ENCODE measurements around the gene CRB3. TPM values are rescaled to one million over a fixed set of nuclear protein-coding genes. Genes with fewer than 3 reads are reported as not detected.

CRB3 gene
- total RNA-seq, 2 experiments from 2014 or later = 1.2 to 2.9 TPM

GRCh38 chr19:6417713-6418561 is 46.1 kb upstream of the CRB3 start:
- no peaks in the 10 kb centered on the region for H3K9me2 ChIP-seq (ENCODE audit: insufficient read depth, low read length)
- ChIA-PET CTCF (ENCODE audit: unreplicated experiment) (no interaction called here), POLR2A (interaction anchor here (0.5 kb wide), 1 partner anchor 670 kb away, joined by 5 read pairs; no protein-coding TSS in a partner anchor)
- DNase-seq (ENCODE audit: low spot score) = no peak
- no peak overlapping the region for H3K4me3 ChIP-seq (ENCODE audit: low read depth, low read length, poor library complexity, severe bottlenecking)
- H3K4me1 ChIP-seq (ENCODE audit: insufficient read depth, low read length, poor library complexity, severe bottlenecking) = peaks cover 8% of the 10 kb centered on the region
- H3K4me2 ChIP-seq (ENCODE audit: low read length) = no peak overlapping the region
- H3K79me2 ChIP-seq (ENCODE audit: insufficient read depth, low read depth, low read length) = peaks cover 37% of the 10 kb centered on the region
- intact Hi-C loops (cut with micrococcal nuclease; ENCODE audit: unreplicated experiment) = no loop called here
- BruUV-seq (replicated peaks) = no TSS peak
- TF ChIP-seq CTCF (conservative IDR thresholded peaks at IDR 0.05; ENCODE audit: low read length) (0 out of 2 replicates have a peak, but pooled peaks have one; percentile 13), EZH2phosphoT487 (IDR thresholded peaks at IDR 0.05; ENCODE audit: borderline replicate concordance, low read depth, low read length) (no peak)
- H2AFZ ChIP-seq (ENCODE audit: low read length) = no peak overlapping the region
- peaks cover 19% of the 10 kb centered on the region for H4K20me1 ChIP-seq (ENCODE audit: insufficient read depth, low read length)
- H3K27ac ChIP-seq (ENCODE audit: low read depth, low read length, poor library complexity, severe bottlenecking) = no peak overlapping the region
- H3K36me3 ChIP-seq (ENCODE audit: insufficient read depth, low read length) = peaks cover 98% of the 10 kb centered on the region
- no peaks in the 10 kb centered on the region for H3K9me3 ChIP-seq (ENCODE audit: low read length)

DNA sequence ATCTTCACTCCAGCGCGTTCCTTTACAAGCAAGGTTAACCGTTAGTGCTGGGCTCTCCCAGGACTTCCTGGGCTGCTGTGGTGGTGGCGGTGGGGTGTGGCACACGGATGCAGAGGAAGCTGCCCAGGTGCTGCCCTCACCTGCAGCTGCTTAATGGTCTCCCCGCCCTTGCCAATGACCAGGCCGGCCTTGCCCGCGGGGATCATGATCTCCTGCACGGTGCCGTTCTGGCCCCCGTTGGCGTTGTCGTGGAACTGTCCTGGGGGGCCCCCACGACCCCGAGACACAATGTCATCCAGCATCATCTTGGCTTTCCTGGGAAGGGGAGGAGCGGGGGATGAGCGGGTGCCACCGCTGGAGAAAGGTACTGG is 45.5 kb upstream of the CRB3 start:
- no peak overlapping the region for H3K4me3 ChIP-seq (ENCODE audit: low read depth, low read length, poor library complexity, severe bottlenecking)
- POLR2A ChIA-PET = interaction anchor here (0.5 kb wide), 1 partner anchor 671 kb away, joined by 5 read pairs; no protein-coding TSS in a partner anchor
- H2AFZ ChIP-seq (ENCODE audit: low read length) = no peak overlapping the region
- DNase-seq (ENCODE audit: low spot score) = no peak
- peaks cover 14% of the 10 kb centered on the region for H3K4me1 ChIP-seq (ENCODE audit: insufficient read depth, low read length, poor library complexity, severe bottlenecking)
- H3K4me2 ChIP-seq (ENCODE audit: low read length) = no peak overlapping the region
- no peak for TF ChIP-seq EZH2phosphoT487 (IDR thresholded peaks at IDR 0.05; ENCODE audit: borderline replicate concordance, low read depth, low read length)
- TF ChIP-seq CTCF (conservative IDR thresholded peaks at IDR 0.05; ENCODE audit: low read length) = no peak
- no peaks in the 10 kb centered on the region for H3K9me3 ChIP-seq (ENCODE audit: low read length)
- CTCF ChIA-PET (ENCODE audit: unreplicated experiment) = no interaction called here
- H4K20me1 ChIP-seq (ENCODE audit: insufficient read depth, low read length) = peaks cover 25% of the 10 kb centered on the region
- no TSS peak for BruUV-seq (replicated peaks)
- H3K27ac ChIP-seq (ENCODE audit: low read depth, low read length, poor library complexity, severe bottlenecking) = no peak overlapping the region
- peaks cover 97% of the 10 kb centered on the region for H3K36me3 ChIP-seq (ENCODE audit: insufficient read depth, low read length)
- intact Hi-C loops (cut with micrococcal nuclease; ENCODE audit: unreplicated experiment) = no loop called here
- H3K79me2 ChIP-seq (ENCODE audit: insufficient read depth, low read depth, low read length) = peaks cover 43% of the 10 kb centered on the region
- no peaks in the 10 kb centered on the region for H3K9me2 ChIP-seq (ENCODE audit: insufficient read depth, low read length)

All from OCI-LY7 (cell line).